Activated CD4-positive, alpha-beta T cell treated with anti-CD3 and anti-CD28 coated beads for 48 hours (primary cell): Measurements from ENCODE around the gene PRUNE1.
A peak's percentile ranks its signal among the peaks of the same experiment; 100 is the strongest.

Experiments used
- DNase-seq: peaks from one replicate; pipeline ENCODE4 v3.0.0-alpha.2; 2020

Gene PRUNE1

GRCh38 chr1:151008244-151009205 lies at the start of gene PRUNE1:
Gene PRUNE1 (plus strand): TSS chr1:151008449. CDS start chr1:151008633, 184 bp downstream.
- peak; percentile 99 for DNase-seq

- no peak for DNase-seq
These were observed 47.6 kb upstream of the PRUNE1 start for GRCh38 chr1:150960646-150961045.

GRCh38 chr1:150961756-150962155 lies 46.5 kb upstream of the PRUNE1 start:
- DNase-seq: no peak

- DNase-seq: no peak
These were observed 44.7 kb upstream of the PRUNE1 start for GRCh38 chr1:150963321-150964163.

- no peak for DNase-seq
These were observed 44.1 kb upstream of the PRUNE1 start for GRCh38 chr1:150964164-150964489.

GRCh38 chr1:150965605-150966004 lies 42.6 kb upstream of the PRUNE1 start:
- DNase-seq: no peak

- no peak for DNase-seq
These were observed 42.2 kb upstream of the PRUNE1 start for GRCh38 chr1:150966011-150966410.

GRCh38 chr1:150967936-150968335 lies 40.3 kb upstream of the PRUNE1 start:
- no peak for DNase-seq

GRCh38 chr1:150968491-150968890 lies 39.8 kb upstream of the PRUNE1 start:
- DNase-seq: no peak

- no peak for DNase-seq
These were observed 38.6 kb upstream of the PRUNE1 start for GRCh38 chr1:150969626-150970025.

- DNase-seq: no peak
These were observed 37.3 kb upstream of the PRUNE1 start for GRCh38 chr1:150970808-150971582.

GRCh38 chr1:150971583-150972416 lies 36.4 kb upstream of the PRUNE1 start:
- DNase-seq: peak; percentile 31

- no peak for DNase-seq
These were observed 35.8 kb upstream of the PRUNE1 start for GRCh38 chr1:150972417-150972940.

GRCh38 chr1:150973258-150973835 lies 34.9 kb upstream of the PRUNE1 start:
- DNase-seq: peak; percentile 32

- peak; percentile 59 for DNase-seq
These were observed 34.2 kb upstream of the PRUNE1 start for GRCh38 chr1:150973836-150974579.

- peak; percentile 77 for DNase-seq
These were observed 33.4 kb upstream of the PRUNE1 start, which contains the start of gene CERS2 for GRCh38 chr1:150974580-150975478. Gene CERS2 (minus strand): TSS chr1:150974835. CDS start chr1:150969090, 5,745 bp downstream.

- DNase-seq: no peak
These were observed 31.8 kb upstream of the PRUNE1 start for GRCh38 chr1:150976401-150976821.

- DNase-seq: peak; percentile 84
These were observed 31.2 kb upstream of the PRUNE1 start for GRCh38 chr1:150976879-150977694.
